OCI-M1 (cell line): Measurements from ENCODE around the gene MAN2C1.
"Not testable (repeated sequence)": the region's sequence is repeated elsewhere in the genome, so short reads cannot be mapped to it uniquely, and the experiment has no call there.

ENCODE experiments used
- DNase-seq: peaks from one replicate; lab custom pipeline; 2025; lab: John Stamatoyannopoulos, UW

Gene MAN2C1

GRCh38 chr15:75361361-75361988, 6.9 kb downstream of the MAN2C1 start:
- no peak for DNase-seq

- no peak for DNase-seq
Observed at GRCh38 chr15:75360856-75361255, 7.6 kb downstream of the MAN2C1 start.

- DNase-seq = no peak
Observed at GRCh38 chr15:75360391-75360790, 8.0 kb downstream of the MAN2C1 start.

- DNase-seq = no peak
Observed at GRCh38 chr15:75359537-75360250, 8.7 kb downstream of the MAN2C1 start.

- no peak for DNase-seq
Observed at GRCh38 chr15:75358771-75359536, 9.5 kb downstream of the MAN2C1 start.

- no peak for DNase-seq
Observed at GRCh38 chr15:75357976-75358673, 10.3 kb downstream of the MAN2C1 start.

- DNase-seq = no peak
Observed at GRCh38 chr15:75356517-75356916, 11.9 kb downstream of the MAN2C1 start.

- no peak for DNase-seq
Observed at GRCh38 chr15:75356006-75356405, 12.4 kb downstream of the MAN2C1 start.

GRCh38 chr15:75355369-75355768, 13.0 kb downstream of the MAN2C1 start:
- no peak for DNase-seq

- no peak for DNase-seq
Observed at GRCh38 chr15:75354454-75354853, 14.0 kb downstream of the MAN2C1 start.

DNA sequence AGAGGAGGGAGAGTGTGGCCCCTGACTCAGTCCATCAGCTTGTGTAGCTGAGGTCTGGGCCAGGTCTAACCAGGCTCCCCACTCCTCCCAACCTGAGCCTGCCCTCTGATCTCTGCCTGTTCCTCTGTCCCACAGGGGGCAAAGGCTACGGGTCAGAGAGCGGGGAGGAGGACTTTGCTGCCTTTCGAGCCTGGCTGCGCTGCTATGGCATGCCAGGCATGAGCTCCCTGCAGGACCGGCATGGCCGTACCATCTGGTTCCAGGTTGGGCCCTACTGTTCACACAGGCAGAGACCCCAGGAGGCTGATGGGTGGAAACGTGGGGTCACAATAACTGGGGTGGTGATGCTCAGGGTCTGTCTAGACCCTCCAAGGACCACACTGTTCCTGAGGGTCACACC, 14.8 kb downstream of the MAN2C1 start:
- DNase-seq = no peak

DNA sequence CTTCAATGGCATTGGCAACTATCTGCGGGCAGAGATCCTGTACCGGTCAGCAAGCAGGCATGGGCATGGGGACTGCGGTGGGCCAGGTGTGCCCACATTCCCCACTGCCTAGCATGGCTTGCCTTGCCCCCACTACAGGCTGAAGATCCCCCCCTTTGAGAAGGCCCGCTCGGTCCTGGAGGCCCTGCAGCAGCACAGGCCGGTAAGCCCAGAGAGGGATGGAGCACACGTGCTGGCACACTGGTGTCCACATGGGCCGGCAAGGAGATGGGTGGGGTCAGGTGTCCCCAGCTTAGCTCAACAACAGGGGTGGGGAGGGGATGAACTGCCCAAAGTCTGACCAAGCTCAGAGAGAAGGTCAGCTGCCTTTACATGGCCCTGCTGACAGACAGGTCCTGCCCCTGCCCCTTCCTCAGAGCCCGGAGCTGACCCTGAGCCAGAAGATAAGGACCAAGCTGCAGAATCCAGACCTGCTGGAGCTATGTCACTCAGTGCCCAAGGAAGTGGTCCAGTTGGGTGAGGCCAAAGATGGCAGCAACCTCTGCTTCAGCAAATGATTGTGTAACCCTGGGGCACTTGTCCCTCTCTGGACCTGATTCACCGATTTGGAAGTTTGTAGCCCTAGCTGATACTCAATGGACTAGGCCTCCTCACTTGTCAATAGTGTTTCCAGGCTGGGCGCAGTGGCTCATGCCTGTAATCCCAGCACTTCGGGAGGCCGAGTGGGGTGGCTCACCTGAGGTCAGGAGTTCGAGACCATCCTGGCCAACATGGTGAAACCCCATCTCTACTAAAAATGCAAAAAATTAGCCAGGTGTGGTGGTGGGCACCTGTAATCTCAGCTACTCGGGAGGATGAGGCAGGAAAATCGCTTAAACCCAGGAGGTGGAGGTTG, 16.0 kb downstream of the MAN2C1 start:
- no peak for DNase-seq

DNA sequence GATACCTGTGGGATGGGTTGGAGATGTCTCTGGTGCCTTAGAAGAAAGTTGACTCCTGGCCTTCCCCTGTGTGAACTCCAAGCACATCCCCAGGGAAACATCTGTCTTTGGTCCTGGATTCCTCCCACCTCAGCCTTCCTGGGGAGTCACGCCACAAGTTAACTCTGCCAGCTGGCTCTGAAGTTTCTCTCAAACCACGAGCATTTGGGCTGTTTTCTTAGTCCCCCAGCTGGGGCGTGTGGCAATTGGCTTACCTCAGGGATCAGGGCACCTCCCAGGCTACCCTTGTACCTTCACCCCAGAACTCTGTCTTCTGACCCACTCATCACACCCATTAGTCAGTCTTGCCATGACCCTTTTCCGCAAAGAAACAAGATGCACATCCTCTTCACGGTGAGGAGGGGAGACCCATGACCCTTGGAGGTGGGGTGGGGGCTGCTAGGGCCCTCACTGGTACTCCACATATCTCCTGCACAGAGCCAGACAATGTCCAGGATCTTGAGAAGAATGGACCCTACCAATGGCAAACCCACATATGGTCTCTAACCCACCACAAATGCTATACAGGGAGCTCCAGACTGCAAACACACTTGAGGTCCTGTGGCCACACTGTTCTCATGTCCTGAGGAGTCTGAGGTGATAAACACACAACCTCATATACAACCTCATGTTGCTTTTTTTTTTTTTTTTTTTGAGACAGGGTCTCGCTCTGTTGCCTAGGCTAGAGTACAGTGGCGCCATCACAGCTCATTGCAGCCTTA, 17.6 kb downstream of the MAN2C1 start:
- no peak for DNase-seq

- DNase-seq = peak; percentile 71
Observed at GRCh38 chr15:75349851-75350588, 18.4 kb downstream of the MAN2C1 start.

DNA sequence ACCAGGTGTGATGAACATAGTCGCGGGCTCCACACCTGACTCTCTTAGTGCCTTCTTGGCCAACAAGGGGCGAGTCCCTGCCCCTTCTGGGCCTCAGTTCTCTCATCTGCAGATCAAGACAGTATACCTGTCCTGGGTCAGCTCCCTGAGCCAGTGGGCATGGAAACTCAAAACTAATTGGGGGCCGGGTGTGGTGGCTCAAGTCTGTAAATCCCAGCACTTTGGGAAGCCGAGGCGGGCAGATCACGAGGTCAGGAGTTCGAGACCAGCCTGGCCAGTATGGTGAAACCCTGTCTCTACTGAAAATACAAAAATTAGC, 19.1 kb downstream of the MAN2C1 start:
- DNase-seq = not testable (repeated sequence)

DNA sequence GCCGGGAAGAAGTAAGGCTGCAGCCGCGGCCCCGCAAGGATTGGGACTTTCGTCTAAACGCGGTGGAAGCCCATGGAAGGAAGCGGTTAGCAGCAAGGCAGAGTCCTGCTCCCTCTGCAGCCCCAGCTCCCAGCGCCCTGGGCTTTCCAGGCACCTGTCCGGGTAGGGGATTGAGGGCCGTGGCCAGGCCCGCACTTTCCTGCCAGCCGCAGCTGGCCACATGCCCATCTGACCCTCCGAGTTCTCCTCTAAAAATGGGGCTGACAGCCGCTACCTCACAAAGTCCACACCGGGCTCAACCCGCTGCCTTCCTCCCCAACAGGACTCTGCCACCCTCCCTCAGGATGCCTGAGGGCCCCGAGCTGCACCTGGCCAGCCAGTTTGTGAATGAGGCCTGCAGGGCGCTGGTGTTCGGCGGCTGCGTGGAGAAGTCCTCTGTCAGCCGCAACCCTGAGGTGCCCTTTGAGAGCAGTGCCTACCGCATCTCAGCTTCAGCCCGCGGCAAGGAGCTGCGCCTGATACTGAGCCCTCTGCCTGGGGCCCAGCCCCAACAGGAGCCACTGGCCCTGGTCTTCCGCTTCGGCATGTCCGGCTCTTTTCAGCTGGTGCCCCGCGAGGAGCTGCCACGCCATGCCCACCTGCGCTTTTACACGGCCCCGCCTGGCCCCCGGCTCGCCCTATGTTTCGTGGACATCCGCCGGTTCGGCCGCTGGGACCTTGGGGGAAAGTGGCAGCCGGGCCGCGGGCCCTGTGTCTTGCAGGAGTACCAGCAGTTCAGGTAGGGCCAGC, 19.7 kb downstream of the MAN2C1 start:
- no peak for DNase-seq

- no peak for DNase-seq
Observed at GRCh38 chr15:75348034-75348561, 20.3 kb downstream of the MAN2C1 start.

GRCh38 chr15:75347222-75348033, 21.0 kb downstream of the MAN2C1 start:
- peak; percentile 36 for DNase-seq
